ENCODE measurements around the gene ERICH4.

DNA sequence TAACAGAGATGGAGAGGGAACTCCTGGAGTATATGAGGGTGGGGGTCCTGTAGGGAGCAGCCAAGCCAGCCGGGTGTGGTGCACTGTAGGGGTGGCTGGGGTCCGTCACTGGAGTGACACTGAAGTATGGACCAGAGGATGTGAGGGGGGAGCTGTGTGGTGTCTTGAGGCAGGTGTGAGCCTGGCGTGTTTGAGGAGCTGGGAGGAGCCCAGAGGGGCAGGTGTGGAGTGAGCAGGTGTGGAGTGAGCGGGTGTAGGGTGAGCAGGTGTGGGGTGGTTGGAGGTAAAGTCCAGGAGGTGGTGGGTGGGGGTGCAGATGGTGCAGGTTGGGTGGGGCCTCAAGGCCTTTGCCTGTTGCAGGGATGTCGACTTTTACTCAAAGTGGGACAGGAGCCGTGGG, 21.6 kb upstream of the ERICH4 start:
- TF ChIP-seq, protein P1, sequence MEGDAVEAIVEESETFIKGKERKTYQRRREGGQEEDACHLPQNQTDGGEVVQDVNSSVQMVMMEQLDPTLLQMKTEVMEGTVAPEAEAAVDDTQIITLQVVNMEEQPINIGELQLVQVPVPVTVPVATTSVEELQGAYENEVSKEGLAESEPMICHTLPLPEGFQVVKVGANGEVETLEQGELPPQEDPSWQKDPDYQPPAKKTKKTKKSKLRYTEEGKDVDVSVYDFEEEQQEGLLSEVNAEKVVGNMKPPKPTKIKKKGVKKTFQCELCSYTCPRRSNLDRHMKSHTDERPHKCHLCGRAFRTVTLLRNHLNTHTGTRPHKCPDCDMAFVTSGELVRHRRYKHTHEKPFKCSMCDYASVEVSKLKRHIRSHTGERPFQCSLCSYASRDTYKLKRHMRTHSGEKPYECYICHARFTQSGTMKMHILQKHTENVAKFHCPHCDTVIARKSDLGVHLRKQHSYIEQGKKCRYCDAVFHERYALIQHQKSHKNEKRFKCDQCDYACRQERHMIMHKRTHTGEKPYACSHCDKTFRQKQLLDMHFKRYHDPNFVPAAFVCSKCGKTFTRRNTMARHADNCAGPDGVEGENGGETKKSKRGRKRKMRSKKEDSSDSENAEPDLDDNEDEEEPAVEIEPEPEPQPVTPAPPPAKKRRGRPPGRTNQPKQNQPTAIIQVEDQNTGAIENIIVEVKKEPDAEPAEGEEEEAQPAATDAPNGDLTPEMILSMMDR (IDR thresholded peaks at IDR 0.05; ENCODE audit: insufficient read depth, low read depth, low read length), result no peak
- no peak for TF ChIP-seq EZH2 (IDR thresholded peaks at IDR 0.05; ENCODE audit: insufficient read depth, low read length)
